ENCODE measurements around the gene AFF1.

The AFF1 gene

GRCh38 chr4:87116231-87116630 lies 181.4 kb downstream of the AFF1 start:
- no peaks in the 10 kb centered on the region for H3K9me3 ChIP-seq
- H3K4me3 ChIP-seq = no peak overlapping the region
- H3K27ac ChIP-seq = peak overlapping the region; percentile 49 to 79
- H3K27me3 ChIP-seq = no peaks in the 10 kb centered on the region
- peaks cover 31 to 64% (median 37%) of the 10 kb centered on the region in 3 donors for H3K36me3 ChIP-seq
- peaks cover 0 to 57% (median 35%) of the 10 kb centered on the region in 4 donors for H3K4me1 ChIP-seq
- DNase-seq = no peak
- intact Hi-C loops (cut with DNase I; ENCODE audit: low total_unique reads) = no loop called here
- no peak for TF ChIP-seq CTCF (IDR thresholded peaks at IDR 0.05)

- no peak for DNase-seq
- Histone ChIP-seq H3K36me3 (peaks cover 31 to 54% (median 31%) of the 10 kb centered on the region in 3 donors), H3K9me3 (no peaks in the 10 kb centered on the region), H3K27me3 (no peaks in the 10 kb centered on the region), H3K4me1 (peaks cover 0 to 67% (median 44%) of the 10 kb centered on the region in 4 donors), H3K27ac (peak overlapping the region; percentile 49 to 79), H3K4me3 (no peak overlapping the region)
- intact Hi-C loops (cut with DNase I; ENCODE audit: low total_unique reads) = no loop called here
- TF ChIP-seq CTCF (IDR thresholded peaks at IDR 0.05) = no peak
Observed at GRCh38 chr4:87117051-87117731, 182.4 kb downstream of the AFF1 start.

- H3K4me1 ChIP-seq = peaks cover 0 to 72% (median 46%) of the 10 kb centered on the region in 4 donors
- no peak for TF ChIP-seq CTCF (IDR thresholded peaks at IDR 0.05)
- no peaks in the 10 kb centered on the region for H3K27me3 ChIP-seq
- peaks cover 28 to 50% (median 31%) of the 10 kb centered on the region in 3 donors for H3K36me3 ChIP-seq
- no peaks in the 10 kb centered on the region for H3K9me3 ChIP-seq
- peak overlapping the region; percentile 49 to 79 for H3K27ac ChIP-seq
- no peak for DNase-seq
- no peak overlapping the region for H3K4me3 ChIP-seq
- intact Hi-C loops (cut with DNase I; ENCODE audit: low total_unique reads) = no loop called here
Observed at GRCh38 chr4:87117732-87118075, 182.9 kb downstream of the AFF1 start.

- intact Hi-C loops (cut with DNase I; ENCODE audit: low total_unique reads) = no loop called here
- Histone ChIP-seq H3K9me3 (no peaks in the 10 kb centered on the region), H3K4me1 (peaks cover 0 to 79% (median 47%) of the 10 kb centered on the region in 4 donors), H3K27me3 (no peaks in the 10 kb centered on the region), H3K36me3 (peaks cover 28 to 45% (median 31%) of the 10 kb centered on the region in 3 donors), H3K27ac (peak overlapping the region; percentile 78 to 79), H3K4me3 (no peak overlapping the region)
- TF ChIP-seq CTCF (IDR thresholded peaks at IDR 0.05) = no peak
- no peak for DNase-seq
Observed at GRCh38 chr4:87118421-87118820, 183.6 kb downstream of the AFF1 start.

GRCh38 chr4:87118826-87119225 lies 184.0 kb downstream of the AFF1 start:
- H3K4me3 ChIP-seq = no peak overlapping the region
- TF ChIP-seq CTCF (IDR thresholded peaks at IDR 0.05) = no peak
- H3K4me1 ChIP-seq = peaks cover 0 to 81% (median 47%) of the 10 kb centered on the region in 4 donors
- no peaks in the 10 kb centered on the region for H3K27me3 ChIP-seq
- H3K27ac ChIP-seq = peak overlapping the region; percentile 78 to 79
- no peaks in the 10 kb centered on the region for H3K9me3 ChIP-seq
- H3K36me3 ChIP-seq = peaks cover 28 to 45% (median 31%) of the 10 kb centered on the region in 3 donors
- intact Hi-C loops (cut with DNase I; ENCODE audit: low total_unique reads) = no loop called here
- no peak for DNase-seq

Data from tibial artery (tissue), 4 donors.